ENCODE results near the gene EPHA5. TPM values are rescaled to one million over a fixed set of nuclear protein-coding genes. Genes with fewer than 3 reads are reported as not detected.

EPHA5 gene
- polyA plus RNA-seq (ENCODE audit: insufficient read length in 4 of 4) = under 1 TPM; 0.38 to 0.70 (median 0.51) TPM

DNA sequence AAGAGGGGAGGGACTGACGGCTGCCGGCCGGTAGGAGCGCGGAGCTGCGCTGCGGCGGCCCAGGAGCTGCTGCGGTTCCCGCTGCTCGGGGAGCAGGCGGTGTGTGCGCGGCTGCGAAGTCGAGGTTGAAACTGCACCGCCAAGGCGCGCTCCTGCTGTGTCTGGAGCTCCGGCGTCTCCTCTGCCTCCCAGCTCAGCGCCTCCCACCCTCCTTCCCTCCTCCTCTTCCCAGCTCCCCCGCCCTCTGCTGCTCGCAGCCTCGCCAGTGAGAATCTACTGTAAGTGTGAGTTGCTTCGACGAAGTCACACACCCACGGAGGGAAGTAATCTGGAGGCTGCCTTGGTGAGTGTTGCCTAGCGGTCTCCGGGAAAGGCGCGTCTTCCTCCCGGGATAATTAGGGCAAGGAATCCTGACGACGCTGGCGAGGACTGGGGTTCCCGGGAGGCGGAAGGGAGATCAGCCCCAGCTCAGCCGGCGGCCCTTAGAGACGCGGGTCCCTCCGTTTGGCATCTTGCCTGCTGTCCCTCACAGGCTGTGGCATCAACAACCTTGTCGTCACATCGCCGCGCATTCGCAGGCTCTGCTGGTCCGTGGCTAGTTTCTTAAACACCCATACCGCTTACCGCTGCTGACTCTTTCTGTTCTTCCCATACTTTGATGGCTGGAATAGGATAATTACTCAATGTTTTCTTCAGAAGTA, at the start of gene EPHA5:
EPHA5 (minus strand) TSS at position 159 of the 701 bp plus-strand sequence. CDS start 747 bp downstream, outside the sequence.
- peak; percentile 54 to 61 (median 58) for DNase-seq (ENCODE audit: low read depth in 4 of 4, low spot score in 2 of 4)

DNA sequence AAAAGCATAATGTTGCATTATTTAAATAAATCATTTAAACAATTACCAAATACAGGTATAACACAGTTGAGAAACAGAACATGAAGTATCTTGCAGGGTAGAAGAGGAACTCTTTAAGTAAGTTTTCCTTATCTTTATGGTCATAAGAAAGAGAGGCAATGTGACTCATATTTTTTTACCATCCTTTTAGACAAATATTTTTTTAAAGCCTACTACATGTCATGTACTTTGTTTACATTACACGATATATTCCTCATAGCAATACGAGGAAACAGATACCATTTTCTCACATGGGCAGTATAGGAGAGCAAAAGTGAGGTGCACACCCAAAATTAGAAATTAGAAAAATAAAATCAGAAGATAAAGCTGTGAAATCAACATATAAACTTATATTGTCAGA, 49.3 kb upstream of the EPHA5 start:
- DNase-seq (ENCODE audit: low read depth in 4 of 4, low spot score in 2 of 4) = no peak

DNA sequence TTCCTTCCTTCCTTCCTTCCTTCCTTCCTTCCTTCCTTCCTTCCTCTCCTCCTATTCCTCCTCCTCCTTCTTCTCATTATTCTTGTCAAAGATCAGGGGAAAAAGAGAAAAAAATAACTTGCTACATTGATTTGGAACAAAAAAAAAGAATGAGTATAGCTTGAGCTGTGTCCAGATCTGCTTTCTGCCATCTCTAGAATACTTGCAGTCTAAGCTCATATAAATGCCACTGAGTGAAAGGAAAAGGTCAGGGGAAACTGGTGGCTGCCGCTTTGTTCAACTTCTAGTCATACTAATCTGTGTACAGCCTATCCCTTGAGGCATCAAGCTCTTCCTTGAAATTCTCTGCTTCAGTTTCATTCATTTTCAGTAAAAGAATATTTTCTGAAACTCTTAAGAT, 28.3 kb upstream of the EPHA5 start:
- DNase-seq (ENCODE audit: low read depth in 4 of 4, low spot score in 2 of 4) = no peak

DNA sequence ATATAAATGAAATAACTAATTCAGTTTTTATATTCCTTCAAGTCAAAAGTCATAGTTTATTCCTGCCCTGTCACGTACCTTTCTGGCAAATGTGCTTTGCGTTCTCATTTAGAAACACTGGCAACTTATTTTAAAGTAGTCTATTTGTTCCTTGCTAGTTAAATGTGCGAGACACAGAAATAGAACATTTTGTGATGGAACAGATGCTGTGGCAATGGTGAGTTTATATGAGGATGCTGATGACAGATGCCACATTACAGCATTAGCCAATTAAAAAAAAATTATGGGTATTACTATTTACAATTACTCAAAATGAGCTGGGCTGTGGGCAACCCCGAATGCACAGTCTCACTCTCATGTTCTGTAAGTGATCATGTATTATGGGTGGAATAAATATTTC, 26.1 kb upstream of the EPHA5 start:
- DNase-seq (ENCODE audit: low read depth in 4 of 4, low spot score in 2 of 4) = no peak

DNA sequence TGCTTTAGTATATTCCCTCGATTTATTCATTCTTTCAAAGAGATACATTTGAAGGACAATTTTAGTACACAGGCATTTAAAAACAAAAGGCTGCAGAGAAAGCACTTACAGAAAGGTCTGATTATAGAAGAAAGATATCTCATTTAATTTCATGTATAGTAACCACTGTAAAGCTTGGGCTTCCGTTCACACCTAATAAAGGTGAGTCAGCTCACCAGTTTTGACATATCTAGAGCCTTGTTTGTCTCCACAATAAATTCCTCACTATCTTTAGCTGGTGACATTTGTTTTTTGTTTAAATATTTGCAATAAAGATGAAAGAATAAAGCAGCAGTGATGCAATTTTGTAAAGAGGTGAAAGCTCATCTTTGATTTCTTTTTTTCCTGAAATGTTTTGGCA, 1.1 kb upstream of the EPHA5 start:
- no peak for DNase-seq (ENCODE audit: low read depth in 4 of 4, low spot score in 2 of 4)

DNA sequence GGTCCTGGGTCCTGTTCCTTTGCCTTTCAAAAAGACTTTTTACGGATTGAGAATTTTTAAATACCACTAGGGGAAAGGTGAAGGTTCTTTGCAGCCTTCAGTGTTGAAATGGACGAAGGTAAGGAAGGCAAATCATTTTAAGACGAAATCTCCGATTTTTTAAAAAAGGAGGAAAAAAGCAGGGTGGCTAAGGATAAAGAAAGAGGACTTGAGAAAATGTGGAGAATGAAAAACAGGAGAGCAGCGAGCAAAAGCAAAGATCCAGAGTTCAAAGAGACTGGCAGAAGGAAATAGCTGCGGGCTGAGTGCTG, 314 bp downstream of the EPHA5 start:
- no peak for DNase-seq (ENCODE audit: low read depth in 4 of 4, low spot score in 2 of 4)

DNA sequence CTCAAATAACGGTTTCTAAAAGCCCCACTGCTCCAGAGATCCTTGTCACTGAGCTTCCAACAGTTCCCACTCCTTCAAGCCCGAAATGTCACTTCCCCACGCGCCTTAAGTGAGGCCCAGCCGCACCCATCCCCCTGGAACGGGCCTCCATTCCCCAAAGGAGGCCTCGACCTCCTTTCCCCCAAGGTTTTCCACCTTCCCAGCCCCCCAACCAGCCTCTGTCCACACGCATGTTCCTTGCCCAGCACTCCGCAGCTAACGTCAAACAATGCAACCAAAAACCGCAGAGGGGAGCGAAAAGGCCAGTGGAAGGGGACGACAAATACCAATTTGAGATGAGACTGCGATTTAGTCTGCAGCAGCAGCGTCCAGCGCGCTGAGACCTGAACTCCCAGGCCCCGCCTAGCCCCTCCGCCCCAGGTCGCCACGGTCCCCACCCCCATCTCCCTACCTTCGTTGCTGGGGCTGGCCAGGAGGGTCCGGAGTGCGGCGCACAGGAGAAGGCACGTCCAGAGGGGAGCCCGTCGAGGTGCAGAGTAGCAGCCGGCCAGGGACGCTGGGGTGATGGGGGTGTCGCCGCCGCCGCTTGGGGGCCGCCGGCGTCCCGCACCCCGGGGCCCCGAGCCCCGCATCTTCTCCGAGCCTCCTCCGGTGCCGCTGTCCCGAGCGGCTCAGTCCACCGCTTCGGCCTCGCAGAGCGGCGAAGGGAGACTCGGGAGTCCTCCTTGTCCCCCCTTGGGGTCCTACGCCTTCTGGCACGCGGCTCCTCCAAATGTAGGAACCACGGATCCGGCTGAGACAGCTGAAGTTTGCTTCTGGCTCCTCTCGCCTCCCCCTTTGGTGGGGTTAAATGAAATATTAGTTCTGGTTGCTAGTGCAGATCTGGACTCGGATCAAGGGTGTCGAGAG, 924 bp downstream of the EPHA5 start:
- DNase-seq (ENCODE audit: low read depth in 4 of 4, low spot score in 2 of 4) = no peak

DNA sequence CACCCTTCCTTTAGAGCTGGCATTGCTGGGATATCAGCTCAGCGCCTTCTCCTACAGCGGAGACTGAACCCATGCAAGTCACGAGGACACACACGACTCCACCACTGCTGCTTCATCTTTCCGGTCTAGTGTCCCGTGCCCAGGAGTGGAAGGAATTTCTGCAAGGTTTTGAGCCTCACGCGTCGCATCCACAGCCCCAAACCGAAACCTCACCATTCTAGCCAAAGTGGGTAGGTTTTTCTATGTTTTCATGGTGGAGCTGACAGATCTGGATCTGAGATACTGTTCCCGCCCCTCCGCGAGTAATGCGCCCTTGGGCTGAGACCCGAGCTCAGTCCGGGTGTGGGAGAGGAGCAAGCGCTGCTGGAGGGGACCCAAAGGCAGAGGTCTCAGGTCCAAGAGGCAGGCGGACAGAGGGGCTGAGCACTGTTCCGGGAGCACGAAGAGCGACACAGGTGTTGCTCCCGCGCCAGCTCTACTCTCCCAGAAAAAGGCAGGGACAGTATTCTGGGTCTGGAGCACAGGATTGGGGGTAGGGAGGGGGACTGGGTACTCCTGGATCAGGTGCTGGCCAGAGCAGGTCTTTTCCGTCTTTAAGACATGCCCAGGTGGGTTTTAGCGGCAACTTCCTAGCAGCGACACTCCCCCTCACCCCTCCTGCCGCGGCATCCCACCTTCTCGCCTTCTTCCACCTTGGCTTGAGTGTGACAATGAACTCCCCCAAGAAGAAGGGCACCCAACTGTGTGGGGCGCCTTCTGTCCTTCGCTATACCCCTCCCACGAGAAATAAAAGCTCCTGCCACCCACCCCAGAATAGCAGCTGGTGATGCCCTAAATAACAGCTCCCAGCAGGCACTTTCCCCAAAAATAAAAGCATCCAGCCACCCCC, 1.8 kb downstream of the EPHA5 start:
- DNase-seq (ENCODE audit: low read depth in 4 of 4, low spot score in 2 of 4) = no peak

DNA sequence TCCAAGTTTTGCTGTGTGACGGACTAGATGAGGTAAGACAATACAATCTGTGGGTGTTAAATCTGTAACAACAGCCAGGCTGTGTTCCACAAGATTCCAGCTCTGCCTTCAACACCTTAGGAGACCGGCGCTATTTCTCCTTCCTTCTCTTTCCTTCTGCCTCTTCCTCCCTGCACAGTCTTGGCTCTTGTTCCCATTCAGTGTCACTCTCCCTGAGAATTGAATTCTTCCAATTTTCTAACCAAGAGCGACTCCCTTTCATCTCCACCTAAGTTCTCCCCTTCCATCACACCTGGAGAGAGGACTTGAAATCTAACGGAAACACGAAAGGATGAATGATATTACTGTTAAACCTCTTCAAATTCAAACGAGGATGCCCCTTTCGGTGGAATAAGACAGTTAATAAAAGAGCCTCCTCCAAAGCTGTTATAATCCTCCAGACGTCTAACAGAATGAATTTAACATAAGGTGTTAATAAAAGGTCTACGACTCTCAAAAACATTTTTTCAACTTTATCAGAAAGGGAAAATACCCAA, 2.7 kb downstream of the EPHA5 start:
- DNase-seq (ENCODE audit: low read depth in 4 of 4, low spot score in 2 of 4) = no peak

DNA sequence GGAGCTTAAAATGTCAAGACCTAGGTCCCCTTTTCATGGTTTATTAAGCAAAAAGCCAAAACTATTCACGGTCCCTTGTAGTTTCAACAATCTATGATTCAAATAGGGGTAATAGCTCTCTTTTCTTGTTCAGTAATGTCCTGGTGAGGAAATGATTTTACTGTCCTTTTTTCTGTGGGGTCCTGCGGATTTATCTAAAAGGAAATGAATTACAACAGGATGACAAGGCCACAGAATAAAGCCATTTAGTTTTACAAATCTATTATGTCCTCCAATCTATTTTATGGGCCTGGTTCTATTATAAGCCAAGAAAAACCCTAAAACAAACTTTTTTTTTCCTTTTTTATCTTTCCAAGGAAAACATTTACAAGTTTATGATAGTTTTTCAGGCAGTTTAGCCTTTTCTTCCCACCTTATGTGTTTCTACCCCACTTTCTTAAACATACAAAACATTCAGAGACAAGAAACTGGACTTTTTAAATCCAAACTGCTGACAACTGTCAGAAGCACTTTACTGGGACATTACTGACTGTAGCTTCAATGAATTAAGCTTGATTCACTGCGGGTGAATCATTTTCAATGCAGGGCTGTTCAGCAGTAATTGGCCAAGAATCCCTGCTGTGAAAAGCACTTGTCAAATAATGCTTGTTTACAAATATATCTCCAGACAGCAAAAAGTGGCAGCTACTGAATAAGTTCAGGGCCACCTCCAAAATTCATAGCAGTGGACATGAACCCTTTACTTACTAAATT, 4.3 kb downstream of the EPHA5 start:
- DNase-seq (ENCODE audit: low read depth in 4 of 4, low spot score in 2 of 4) = no peak

DNA sequence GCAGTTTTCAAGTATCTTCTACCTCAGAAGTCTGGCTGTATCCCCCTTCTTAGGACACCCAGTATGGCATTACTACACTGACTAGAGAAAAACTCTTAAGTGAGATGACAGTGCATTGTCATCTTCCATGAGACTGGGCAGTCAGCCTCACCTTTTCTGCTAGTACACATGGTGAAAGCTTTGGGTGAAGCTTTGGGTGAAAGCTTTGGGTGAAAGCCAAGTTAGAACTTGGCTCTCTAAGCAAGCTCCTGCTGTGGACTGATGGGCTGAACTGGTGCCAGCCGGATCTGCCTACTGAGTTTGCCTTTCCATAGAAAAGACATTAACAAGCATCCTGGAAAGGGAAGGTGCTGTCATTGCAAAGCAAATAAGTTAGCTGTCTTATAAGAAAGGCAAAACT, 8.8 kb downstream of the EPHA5 start:
- DNase-seq (ENCODE audit: low read depth in 4 of 4, low spot score in 2 of 4) = no peak

DNA sequence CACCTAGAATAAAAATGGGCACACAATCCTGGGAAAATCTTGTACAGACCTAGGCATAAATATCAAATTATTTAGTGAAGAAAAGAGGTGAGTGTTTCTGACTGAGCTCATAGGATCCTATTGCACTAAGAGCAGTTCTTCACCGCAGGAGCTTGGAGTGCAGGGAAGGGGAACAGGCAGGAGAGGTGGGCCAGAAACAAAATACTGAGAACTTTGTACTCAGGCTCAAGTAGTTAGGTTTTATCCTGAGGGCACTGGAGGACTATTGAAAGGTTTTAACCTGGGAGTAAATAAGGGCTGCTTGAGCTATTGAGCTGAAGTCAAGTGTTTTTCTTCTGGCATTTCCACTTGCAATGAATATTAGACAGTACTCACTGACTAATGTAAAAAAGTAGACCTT, 12.2 kb downstream of the EPHA5 start:
- no peak for DNase-seq (ENCODE audit: low read depth in 4 of 4, low spot score in 2 of 4)

DNA sequence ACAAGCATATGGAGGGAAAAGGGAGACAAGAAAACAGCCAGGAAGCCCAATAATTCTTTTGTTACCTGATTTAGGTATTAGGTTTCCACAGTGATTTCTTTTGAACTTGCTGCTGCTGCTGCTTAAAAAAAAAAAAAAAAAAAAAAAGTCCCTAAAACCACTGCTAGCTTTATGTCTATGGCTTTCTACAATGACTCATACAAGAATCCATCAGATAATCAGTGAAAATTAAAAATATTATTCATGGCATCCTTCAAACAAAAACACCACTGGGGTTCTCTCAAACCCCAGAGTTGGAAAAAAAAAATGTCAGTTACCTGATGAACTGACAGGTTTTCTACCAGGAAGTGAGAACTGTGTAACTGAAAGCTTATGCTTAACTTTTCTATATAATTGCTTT, 14.3 kb downstream of the EPHA5 start:
- DNase-seq (ENCODE audit: low read depth in 4 of 4, low spot score in 2 of 4) = no peak

DNA sequence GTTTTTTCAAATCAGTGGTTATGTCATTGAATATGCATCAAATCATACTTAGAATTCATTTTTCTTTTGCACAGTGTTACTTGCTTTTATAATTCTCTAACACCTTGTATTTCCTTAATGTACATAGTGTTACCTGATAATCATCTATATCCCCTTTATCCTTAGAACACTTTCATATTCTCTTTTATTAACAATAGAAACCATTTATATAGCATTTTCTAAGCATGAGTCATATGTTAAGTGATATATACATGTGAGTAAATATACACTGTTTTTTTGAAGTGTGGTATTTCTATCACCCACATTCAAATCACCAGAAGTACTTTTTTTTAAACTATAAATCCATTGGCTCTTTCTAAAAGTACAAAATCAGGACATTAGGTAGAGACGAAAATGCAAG, 15.3 kb downstream of the EPHA5 start:
- no peak for DNase-seq (ENCODE audit: low read depth in 4 of 4, low spot score in 2 of 4)

DNA sequence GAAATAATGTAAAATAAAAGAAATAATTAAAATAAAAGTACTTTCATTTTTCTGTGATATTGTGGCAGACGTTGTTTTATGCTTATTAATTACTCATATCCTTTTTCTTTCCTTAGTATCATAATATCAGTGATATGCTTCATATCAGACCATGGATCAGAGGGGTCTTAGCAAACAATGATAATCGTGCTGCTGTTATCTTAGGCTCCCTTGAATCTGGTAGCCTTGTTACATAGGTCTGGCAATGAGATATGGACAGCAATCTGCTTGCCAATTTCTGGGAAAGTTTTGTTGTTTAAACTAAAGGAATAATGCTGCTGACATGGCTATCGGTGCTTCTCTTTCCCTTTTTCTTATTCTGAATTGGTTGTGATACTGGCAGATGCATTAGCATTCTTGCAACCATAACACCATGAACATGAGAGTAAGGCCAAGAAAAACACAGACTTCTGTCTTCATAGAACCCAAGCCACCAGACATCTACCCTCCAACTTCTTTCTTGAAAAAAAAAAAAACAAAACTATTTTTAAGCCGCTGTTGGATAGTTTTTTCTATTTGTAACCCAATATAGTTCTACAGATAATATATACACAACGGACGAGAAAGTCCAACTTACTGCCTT, 16.4 kb downstream of the EPHA5 start:
- no peak for DNase-seq (ENCODE audit: low read depth in 4 of 4, low spot score in 2 of 4)

DNA sequence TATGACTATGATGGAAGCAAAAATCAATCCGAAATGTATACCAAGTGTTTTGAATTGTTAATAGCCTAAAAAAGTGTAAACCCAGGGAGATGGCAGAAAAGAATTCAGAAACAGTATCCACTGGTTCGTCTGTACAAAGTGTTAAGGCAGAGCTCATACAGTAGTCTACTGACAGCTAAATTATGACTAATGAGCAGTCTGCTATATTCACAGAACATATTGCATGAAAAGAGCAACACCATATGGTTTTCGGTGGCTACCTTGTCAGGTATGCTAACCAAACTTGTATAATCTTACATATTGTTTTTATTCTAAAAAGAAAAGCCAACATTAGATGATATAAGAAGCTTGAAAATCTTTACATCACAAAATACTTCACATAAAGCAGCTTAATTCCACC, 18.5 kb downstream of the EPHA5 start:
- DNase-seq (ENCODE audit: low read depth in 4 of 4, low spot score in 2 of 4) = no peak

DNA sequence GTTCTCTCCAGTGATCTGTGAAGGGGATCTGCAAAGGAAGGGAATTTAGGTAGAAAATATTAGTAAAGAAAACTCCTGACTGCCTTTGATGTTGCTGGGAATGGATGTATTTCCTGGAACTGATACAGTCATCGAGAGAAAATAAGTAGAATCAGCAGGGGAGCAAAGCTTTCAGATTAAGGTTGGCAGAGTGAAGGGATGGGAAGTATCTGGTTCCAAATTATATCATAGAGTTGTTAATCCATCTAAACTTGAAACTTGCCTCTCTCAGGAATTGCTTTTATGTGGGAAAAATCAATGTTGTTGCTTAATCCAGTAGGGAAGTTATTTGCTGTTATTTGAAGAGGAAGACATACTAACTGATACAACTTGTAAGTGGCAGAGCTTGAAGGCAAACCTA, 19.3 kb downstream of the EPHA5 start:
- no peak for DNase-seq (ENCODE audit: low read depth in 4 of 4, low spot score in 2 of 4)

DNA sequence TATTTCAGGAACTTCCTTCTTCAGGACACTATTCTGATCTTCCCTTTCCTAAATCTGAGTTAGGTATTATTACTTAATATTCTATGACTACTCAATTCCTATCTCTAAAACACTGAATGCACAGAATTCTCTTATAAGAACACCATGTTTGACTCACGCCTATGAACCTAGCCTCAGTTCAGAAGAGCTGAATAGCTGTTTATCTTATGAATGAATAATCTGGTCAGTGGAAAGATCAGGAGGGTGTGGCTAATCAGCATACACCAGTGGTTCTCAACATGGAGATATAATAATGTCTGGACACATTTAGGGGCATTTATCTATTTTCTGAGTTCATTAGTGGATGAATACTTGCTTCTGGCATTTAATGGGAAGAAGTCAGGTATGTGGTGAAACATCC, 24.2 kb downstream of the EPHA5 start:
- DNase-seq (ENCODE audit: low read depth in 4 of 4, low spot score in 2 of 4) = no peak

DNA sequence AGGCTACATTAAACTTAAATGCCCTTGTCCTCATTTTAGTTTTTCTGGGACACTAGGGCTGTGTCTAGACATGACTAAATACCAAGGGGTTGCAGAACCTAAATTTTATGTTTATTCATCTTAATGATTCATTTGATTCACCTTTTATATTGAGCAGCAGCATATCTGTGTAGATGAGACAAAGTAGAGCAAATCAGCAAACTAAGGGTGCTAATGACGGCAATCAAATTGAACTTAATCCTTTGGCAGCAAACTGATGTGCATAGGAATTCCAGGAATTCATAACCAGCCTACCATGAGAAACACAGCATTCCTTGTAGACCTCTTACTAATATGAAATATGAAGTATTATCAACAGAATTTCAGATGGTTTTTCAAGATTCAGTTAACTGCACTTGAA, 25.1 kb downstream of the EPHA5 start:
- no peak for DNase-seq (ENCODE audit: low read depth in 4 of 4, low spot score in 2 of 4)

Measured in left renal cortex interstitium (tissue), 4 donors.